HG02981 (cell line): ENCODE results near the gene ARL10.

Experiments
- ATAC-seq: cut with Tn5 transposase; IDR thresholded peaks from one replicate; pipeline ENCODE4 v1.9.1; 2021; ENCODE audit warnings: mild to moderate bottlenecking, moderate library complexity; ENCODE audit not compliant: unreplicated experiment

The ARL10 gene

DNA sequence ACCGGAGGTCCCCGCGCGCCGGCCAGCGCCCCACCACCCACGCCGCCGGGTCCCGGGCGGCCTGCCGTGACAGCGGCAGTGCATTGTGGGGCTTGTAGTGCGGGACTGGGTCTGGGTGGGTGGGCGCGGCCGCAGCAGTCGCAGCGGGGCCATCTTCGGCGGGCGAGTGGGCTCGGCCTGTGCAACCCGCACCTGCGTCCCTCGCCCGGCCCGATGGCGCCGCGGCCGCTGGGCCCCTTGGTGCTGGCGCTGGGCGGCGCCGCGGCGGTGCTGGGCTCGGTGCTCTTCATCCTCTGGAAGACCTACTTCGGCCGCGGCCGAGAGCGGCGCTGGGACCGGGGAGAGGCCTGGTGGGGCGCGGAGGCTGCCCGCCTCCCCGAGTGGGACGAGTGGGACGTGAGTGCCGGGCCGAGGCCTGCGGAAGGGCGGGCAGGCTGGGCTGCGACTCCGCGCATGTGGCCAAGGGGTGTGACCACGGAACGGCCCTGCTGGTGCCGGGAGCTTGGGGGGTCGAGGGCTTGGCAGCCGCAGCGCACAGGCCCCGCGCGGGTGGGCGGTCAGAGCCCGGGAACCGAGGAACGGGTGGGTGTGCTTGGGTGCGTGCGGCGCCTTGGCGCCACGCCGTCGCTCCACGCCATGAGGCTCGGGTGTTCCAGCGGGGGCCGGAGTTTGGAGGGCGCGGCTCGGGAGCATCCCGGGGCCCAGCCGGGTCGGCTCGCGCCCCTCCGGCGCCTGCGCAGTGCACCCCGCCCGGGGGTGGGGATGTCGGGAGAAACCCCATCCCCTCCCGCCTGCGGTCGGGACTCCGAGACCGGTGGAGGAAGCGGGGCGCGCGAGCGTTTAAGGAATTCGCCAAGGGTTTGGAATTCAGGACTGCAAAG lies at the start of gene ARL10:
TSS of gene ARL10 (plus strand) at position 137 of the 881 bp plus-strand sequence. CDS start at position 214, 77 bp downstream.
- ATAC-seq = peak; percentile 28

DNA sequence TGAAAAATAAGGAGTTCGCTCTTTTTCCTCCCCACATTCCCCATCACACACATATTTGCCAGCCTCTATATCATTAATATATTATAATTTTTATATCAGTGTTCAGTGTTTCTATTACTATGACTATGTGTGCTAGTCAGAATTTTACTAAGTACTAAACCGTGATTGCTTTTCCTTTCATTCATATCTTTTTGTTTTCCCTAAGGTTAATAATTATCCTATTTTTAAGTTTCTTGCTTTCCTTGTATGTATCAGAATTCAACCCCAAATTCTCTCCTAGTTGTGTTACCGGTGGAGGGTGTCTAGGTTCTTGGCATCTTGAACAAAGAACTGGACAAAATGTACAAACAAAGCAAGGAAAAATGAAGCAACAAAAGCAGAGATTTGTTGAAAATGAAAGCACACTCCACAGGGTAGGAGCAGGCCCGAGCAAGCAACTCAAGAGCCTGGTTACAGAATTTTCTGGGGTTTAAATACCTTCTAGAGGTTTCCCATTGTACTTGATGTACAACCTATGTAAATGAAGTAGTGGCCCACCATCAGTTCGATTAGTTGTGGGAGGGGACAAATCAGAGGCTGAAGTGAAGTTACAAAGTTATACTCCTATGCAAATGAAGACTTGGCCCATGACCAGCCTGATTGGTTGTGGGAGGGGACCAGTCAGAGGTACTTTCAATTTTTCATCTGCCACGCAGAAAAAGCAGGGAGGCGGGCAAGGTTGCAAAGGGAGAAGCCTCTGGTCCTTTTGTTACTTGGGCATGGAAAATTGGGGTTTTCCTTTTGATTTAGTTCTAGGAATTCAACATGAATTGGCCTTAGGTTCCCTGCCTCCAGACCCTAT lies 47.5 kb upstream of the ARL10 start:
- ATAC-seq = no peak

DNA sequence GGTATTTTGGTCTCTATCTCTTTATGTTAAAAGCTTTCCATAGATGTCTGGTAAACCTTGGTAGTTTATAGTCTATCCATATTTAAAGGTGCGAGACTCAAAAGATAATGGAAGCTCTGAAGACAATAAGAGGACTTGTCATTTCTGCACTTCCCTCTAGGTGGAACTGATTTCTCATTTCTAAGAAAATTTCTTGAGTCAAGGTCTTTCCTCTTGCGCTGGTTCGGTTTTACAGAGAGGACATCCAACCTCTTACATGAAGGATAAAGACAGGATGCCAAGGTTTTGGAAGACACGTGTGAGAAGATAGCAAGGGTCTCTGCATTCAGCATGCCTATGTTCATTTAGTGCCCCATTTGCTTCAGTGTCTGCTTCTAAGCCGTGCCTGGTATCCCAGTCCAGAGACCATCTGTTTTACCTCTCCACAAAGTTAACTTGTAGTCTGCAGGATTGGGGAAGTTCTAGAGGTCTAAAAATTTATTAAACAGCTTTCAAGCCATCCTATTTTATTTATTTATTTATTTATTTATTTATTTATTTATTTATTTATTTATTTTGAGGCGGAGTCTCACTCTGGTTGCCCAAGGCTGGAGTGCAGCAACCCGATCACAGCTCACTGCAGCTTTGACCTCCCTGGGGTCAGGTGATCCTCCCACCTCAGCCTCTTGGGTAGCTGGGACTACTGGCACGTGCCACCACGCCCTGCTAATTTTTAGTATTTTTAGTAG lies 45.3 kb upstream of the ARL10 start:
- no peak for ATAC-seq

- ATAC-seq = no peak
Measured at GRCh38 chr5:176320577-176320976, 44.7 kb upstream of the ARL10 start.

DNA sequence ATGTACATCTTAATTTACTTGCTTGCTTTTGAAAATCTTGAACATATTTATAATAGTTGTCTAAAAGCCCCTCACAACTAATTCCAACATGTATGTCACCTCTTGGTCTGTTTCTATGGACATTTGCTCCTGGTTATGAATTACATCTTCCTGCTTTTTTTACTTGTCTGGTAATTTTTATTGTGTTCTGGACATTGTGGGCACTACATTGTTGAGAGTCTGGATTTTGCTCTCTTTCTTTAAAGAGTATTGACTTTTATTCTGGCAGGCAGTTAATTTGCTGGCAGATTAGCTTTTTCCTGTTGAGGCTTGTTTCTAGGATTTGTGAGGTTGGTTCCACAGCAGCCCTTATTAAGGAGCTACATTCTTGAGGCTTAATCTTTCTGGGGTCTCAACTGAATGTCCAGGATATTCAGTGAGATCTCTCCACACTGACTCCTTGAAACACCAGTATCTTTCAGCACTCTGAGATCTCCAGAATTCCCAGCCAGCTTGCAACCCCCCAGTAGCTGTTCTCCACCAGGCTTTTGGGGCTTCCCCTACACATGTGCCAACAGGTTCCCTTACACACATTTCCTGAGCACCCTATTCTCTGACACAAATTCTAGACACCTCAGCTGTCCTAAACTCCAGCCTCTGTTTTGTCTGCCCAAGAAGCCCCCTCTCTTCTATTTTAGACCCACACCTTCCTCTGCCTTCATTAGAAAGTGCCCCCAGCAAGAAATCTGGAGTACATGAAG lies 31.1 kb upstream of the ARL10 start:
- no peak for ATAC-seq

GRCh38 chr5:176337913-176338312 lies 27.4 kb upstream of the ARL10 start:
- no peak for ATAC-seq

- no peak for ATAC-seq
Measured at GRCh38 chr5:176339304-176339703, 26.0 kb upstream of the ARL10 start.

GRCh38 chr5:176341325-176342157 lies 23.7 kb upstream of the ARL10 start:
- no peak for ATAC-seq

DNA sequence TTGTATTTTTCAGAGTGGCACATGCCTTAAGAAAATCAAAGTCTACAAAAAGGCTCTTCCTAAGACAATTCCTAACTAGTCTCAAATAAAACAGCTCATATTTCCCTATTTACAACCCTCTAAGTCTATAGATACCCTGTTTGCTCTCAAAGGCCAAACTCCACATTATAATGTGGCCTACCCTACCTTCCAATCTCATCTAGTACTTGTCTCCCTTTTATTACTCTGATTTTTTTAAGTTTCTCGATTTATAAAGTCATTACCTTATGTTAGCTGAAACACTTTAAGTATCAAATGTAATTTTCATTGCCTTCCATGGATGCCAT lies 23.2 kb upstream of the ARL10 start:
- ATAC-seq = no peak

DNA sequence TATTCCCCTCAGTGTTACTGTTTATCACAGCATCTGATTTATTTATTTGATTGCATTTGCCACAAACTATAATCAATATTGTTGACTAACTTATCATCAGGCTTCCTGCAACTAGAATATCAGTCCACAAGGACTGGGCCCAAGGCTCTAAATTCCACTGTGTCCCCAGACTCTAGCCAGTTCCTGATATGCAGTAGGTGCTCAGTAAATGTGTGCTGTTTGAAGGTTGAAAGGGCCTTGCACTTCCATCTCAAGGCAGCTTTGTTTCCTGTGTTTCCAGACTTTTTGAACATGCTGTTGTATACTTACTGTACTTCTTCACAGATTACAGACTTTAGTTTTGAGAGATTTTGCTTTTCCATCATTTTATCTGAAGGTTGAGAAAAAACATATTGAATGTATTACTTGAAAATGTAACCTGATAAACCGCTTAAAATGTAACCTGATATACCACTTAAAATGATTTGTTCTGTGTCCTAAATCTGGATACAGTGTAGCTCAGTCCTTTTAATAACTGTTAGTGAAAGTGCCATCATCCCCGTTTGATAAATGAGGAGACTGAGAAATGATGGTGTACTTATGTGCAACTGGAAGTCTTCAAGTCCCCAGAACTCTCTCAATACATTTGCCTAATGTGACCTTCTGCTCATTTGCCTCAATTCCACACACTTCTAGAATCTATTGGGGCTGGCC lies 22.4 kb upstream of the ARL10 start:
- no peak for ATAC-seq

DNA sequence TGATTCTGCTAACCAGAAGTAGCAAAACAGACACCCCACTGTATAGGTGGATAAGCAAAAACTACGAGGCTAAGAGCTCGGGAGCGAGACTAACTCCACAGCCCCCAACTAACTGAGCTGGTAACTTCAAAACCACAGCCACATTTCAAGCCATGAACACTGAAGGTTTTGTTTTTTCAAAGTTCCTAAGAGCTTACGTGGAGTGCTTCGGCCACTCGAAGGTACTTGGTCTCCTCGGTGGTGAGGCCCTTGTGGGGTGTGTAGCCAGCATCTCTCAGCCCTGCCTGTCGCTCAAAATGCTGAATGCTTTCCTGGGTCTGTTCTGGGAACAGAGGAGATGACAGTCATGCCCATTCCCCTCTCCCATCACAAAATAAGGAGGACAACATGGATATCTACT lies 14.9 kb upstream of the ARL10 start:
- ATAC-seq = no peak

DNA sequence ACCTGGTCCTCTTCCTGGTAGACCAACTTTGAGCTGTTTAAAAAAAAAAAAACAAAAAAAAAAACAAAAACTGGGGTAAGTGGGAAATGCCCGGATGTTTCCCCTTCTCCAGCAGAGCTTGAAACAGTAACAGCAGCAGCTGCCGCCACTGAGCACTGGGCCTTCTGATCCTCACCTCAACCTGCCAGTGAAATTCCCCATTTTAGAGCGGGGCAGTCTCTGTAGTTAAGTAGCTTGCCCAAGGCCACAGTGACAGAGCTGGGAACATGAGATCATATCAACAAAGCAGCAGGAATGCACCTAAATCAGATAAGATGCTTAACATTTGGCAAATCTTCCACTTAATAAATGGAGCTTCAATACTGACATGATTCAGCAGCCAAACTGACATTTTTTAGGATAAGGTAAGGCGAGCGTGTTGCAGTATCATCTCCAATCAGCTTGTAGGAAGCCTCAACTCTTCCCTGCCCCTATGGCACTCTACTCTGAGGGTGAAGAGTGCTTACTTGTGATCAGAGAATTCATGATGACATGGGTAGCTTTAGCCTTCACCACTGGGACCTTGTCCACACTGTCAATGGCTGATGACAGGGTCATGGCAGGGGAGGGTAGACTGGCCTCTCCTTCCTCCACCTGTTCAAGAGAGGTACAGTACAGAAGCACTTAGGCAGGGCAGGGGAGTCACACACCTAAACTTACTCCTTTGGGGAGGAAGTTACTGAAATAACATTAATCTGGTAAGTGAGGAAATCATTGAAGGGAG lies 13.0 kb upstream of the ARL10 start:
- ATAC-seq = no peak

DNA sequence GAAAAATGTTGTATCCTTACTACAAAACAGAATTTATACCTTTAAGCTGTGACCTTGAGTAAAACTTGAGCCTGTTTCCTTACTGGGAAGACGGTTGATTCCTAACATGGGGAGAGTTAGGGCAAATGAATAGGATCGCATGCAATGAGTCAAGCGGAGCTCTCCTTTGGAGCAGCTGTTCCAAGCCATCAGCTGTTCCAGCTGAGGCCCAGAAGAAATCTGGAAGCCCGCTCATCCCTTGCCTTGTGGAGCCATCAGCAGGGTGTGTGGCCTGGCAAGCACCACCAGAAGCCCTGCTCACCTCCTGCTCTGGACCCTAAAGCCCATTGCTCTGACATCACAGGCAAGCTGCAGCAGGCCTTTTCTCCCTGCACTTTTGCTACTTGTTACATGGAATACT lies 11.8 kb upstream of the ARL10 start:
- no peak for ATAC-seq

GRCh38 chr5:176355400-176356178 lies 9.7 kb upstream of the ARL10 start:
- no peak for ATAC-seq

GRCh38 chr5:176356179-176356566 lies 9.1 kb upstream of the ARL10 start:
- no peak for ATAC-seq

DNA sequence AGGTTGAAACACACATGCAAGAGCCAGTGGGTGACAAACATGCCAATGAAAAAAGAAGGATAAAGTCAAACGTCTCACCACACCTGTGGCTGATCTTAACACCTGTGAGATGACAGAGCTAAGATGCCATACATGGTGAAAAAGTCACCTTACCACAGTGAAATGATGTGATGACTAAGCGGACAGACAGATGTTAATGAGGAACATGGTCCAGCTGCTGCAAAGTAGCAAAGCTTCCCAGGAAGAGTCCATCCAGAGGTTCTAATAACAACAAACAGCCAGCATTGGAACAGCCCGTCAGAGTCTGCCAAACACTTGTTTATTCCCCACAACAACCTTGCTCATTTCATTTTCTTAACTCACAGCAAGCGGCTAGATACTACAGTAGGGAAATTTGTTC lies 5.6 kb upstream of the ARL10 start:
- ATAC-seq = no peak

DNA sequence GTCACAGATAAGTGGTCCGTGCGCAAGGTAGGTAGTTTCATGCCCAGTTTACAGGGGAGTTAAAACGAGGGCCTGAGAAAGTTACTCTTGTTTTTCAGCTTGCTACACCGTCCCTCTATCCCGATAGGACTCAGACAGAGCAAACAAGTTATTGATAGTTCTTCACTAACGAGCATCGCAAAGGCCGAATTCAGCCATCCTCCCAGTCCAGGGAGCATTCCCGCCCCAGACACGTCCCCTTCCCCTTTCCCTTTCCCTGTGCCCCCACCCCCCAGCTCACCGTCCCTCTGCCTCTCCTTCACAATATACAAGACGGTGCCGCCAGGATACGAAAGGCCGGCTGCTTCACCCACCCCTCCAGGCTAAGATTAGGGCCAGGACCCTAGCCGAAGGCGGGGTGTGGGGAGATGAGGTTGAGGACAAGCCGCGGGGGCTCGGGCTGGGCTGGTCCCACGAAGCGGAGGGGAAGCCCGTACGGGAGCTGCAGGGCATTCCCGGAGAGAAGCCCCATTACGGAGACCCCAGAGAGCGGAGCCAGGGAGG lies 4.3 kb upstream of the ARL10 start:
- ATAC-seq = peak; percentile 3
